IMR-90 (cell line): ENCODE measurements around the gene RADIL. TPM values are rescaled to one million over a fixed set of nuclear protein-coding genes. Genes with fewer than 3 reads are reported as not detected.

Experiments
- ATAC-seq: fragments of 200-7000 bp; cut with Tn5 transposase; 2 replicates; pipeline ENCODE4 v1.9.1; 2020; ENCODE audit warnings: low read depth, mild to moderate bottlenecking, moderate library complexity
- BruUV-seq: library from RNA; stranded (reverse); fragments of 400-500 nt; replicated peaks from 2 replicates; lab custom pipeline; 2021; lab: Mats Ljungman, UMichigan
- CTCF ChIA-PET: fragments of 300-600 bp; formaldehyde crosslinking; extraction: SDS; loops from one replicate; lab custom pipeline; 2021; ENCODE audit warnings: antibody characterized with exemption; lab: Yijun Ruan, JAX
- POLR2A ChIA-PET: fragments of 300-600 bp; sonication (Branson Sonifier 250); formaldehyde crosslinking; loops from one replicate; lab custom pipeline; 2022; ENCODE audit warnings: antibody characterized with exemption; ENCODE audit not compliant: unreplicated experiment; lab: Charles Lee
- DNase-seq: peaks from one replicate; pipeline ENCODE4 v3.0.0; 2013
- H2AFZ ChIP-seq: replicated peaks from 2 replicates; pipeline ENCODE3; 2013; ENCODE audit warnings: low read length, mild to moderate bottlenecking; ENCODE audit not compliant: poor library complexity
- H2AK5ac ChIP-seq: 2 replicates; pipeline ENCODE4 v1.6.1; 2013; ENCODE audit warnings: low read depth, low read length, inconsistent platforms
- H2AK9ac ChIP-seq: replicated peaks from 2 replicates; pipeline ENCODE3; 2013; ENCODE audit warnings: mild to moderate bottlenecking, low read depth, low read length, moderate library complexity; ENCODE audit not compliant: poor library complexity
- H2BK120ac ChIP-seq: 2 replicates; pipeline ENCODE4 v1.6.1; 2013; ENCODE audit warnings: low read depth, low read length, inconsistent platforms
- H2BK15ac ChIP-seq: 3 replicates; pipeline ENCODE4 v1.6.1; 2013; ENCODE audit warnings: low read depth, low read length, inconsistent platforms
- H2BK20ac ChIP-seq: 2 replicates; pipeline ENCODE4 v1.6.1; 2013; ENCODE audit warnings: low read depth, mild to moderate bottlenecking, inconsistent platforms, low read length, moderate library complexity
- H2BK5ac ChIP-seq: 2 replicates; pipeline ENCODE4 v1.6.1; 2013; ENCODE audit warnings: mild to moderate bottlenecking, low read depth, low read length, inconsistent platforms; ENCODE audit not compliant: poor library complexity, severe bottlenecking
- H3K14ac ChIP-seq: replicated peaks from 2 replicates; pipeline ENCODE4 v1.6.1; 2013; ENCODE audit warnings: low read depth, low read length, inconsistent platforms
- H3K18ac ChIP-seq: 2 replicates; pipeline ENCODE4 v1.6.1; 2013; ENCODE audit warnings: low read depth, low read length, control low read depth
- H3K23ac ChIP-seq: 2 replicates; pipeline ENCODE4 v1.6.1; 2013; ENCODE audit warnings: low read depth, low read length, inconsistent platforms
- H3K27ac ChIP-seq: 2 replicates; pipeline ENCODE4 v1.5.1; 2013; ENCODE audit warnings: mild to moderate bottlenecking, control low read depth, low read length; ENCODE audit not compliant: insufficient read depth
- H3K27me3 ChIP-seq: 2 replicates; pipeline ENCODE4 v1.6.1; 2013; ENCODE audit warnings: low read length; ENCODE audit not compliant: control insufficient read depth, insufficient read depth
- H3K36me3 ChIP-seq: 2 replicates; pipeline ENCODE4 v1.6.1; 2013; ENCODE audit warnings: low read length, mixed read lengths; ENCODE audit not compliant: control insufficient read depth, insufficient read depth
- H3K4ac ChIP-seq: 2 replicates; pipeline ENCODE4 v1.6.1; 2013; ENCODE audit warnings: low read depth, low read length, inconsistent platforms
- H3K4me1 ChIP-seq: 2 replicates; pipeline ENCODE4 v1.6.1; 2013; ENCODE audit warnings: low read length, mixed read lengths; ENCODE audit not compliant: control insufficient read depth, insufficient read depth
- H3K4me2 ChIP-seq: 2 replicates; pipeline ENCODE4 v1.6.1; 2013; ENCODE audit warnings: low read depth, mild to moderate bottlenecking, control low read depth, low read length, moderate library complexity
- H3K4me3 ChIP-seq: 2 replicates; pipeline ENCODE4 v1.5.1; 2013; ENCODE audit warnings: low read depth, mild to moderate bottlenecking, control low read depth, low read length, moderate library complexity; ENCODE audit not compliant: insufficient read depth
- H3K56ac ChIP-seq: 2 replicates; pipeline ENCODE4 v1.6.1; 2013; ENCODE audit warnings: low read length, inconsistent platforms; ENCODE audit not compliant: insufficient read depth; ENCODE audit errors: extremely low read depth
- H3K79me1 ChIP-seq, 2 experiments: 2 replicates each; pipeline ENCODE4 v1.6.1; 2013; ENCODE audit warnings: low read length in 2 of 2, inconsistent platforms in 1 of 2, low read depth in 1 of 2
- H3K9ac ChIP-seq: 2 replicates; pipeline ENCODE4 v1.6.1; 2013; ENCODE audit warnings: low read depth, low read length, control low read depth
- H3K9me1 ChIP-seq: 2 replicates; pipeline ENCODE4 v1.6.1; 2013; ENCODE audit warnings: low read length, inconsistent platforms; ENCODE audit not compliant: insufficient read depth
- H3K9me3 ChIP-seq: 2 replicates; pipeline ENCODE4 v1.6.1; 2013; ENCODE audit warnings: low read length; ENCODE audit not compliant: control insufficient read depth, insufficient read depth
- H4K20me1 ChIP-seq: 2 replicates; pipeline ENCODE4 v1.6.1; 2013; ENCODE audit warnings: low read length, inconsistent platforms; ENCODE audit not compliant: insufficient read depth
- H4K5ac ChIP-seq: 2 replicates; pipeline ENCODE4 v1.6.1; 2013; ENCODE audit warnings: mild to moderate bottlenecking, low read depth, low read length, control low read depth
- H4K8ac ChIP-seq, 2 experiments: 2 replicates each; pipeline ENCODE4 v1.6.1; 2013; ENCODE audit warnings: low read depth in 2 of 2, low read length in 2 of 2, control low read depth in 1 of 2, inconsistent platforms in 1 of 2
- H4K91ac ChIP-seq: 2 replicates; pipeline ENCODE4 v1.6.1; 2013; ENCODE audit warnings: low read depth, low read length, inconsistent platforms; ENCODE audit not compliant: insufficient read depth
- BHLHE40 ChIP-seq: fragments of 150-350 bp; IDR thresholded peaks from 2 replicates; pipeline ENCODE4 v1.6.1; 2016; ENCODE audit warnings: mild to moderate bottlenecking, low read depth, low read length
- CHD1 ChIP-seq: IDR thresholded peaks from 2 replicates; pipeline ENCODE4 v1.6.1; 2012; ENCODE audit warnings: low read depth, low read length, improper control_type of control experiment
- MXI1 ChIP-seq: IDR thresholded peaks from 2 replicates; pipeline ENCODE4 v1.6.1; 2012; ENCODE audit warnings: low read depth, mild to moderate bottlenecking, low read length, moderate library complexity, borderline replicate concordance
- NFE2L2 ChIP-seq: fragments of 150-350 bp; IDR thresholded peaks from 2 replicates; pipeline ENCODE4 v1.6.1; 2016; ENCODE audit warnings: low read depth, mild to moderate bottlenecking, low read length
- RAD21 ChIP-seq: IDR thresholded peaks from 2 replicates; pipeline ENCODE4 v1.6.1; 2012; ENCODE audit warnings: low read length, improper control_type of control experiment
- RFX5 ChIP-seq: IDR thresholded peaks from 2 replicates; pipeline ENCODE4 v1.8.0; 2012; ENCODE audit warnings: low read depth, mild to moderate bottlenecking, low read length, moderate library complexity
- SMC3 ChIP-seq: fragments of 150-350 bp; IDR thresholded peaks from 2 replicates; pipeline ENCODE4 v1.6.1; 2016; ENCODE audit warnings: low read depth, mild to moderate bottlenecking, antibody characterized with exemption, low read length, moderate library complexity
- USF2 ChIP-seq: fragments of 150-350 bp; IDR thresholded peaks from 2 replicates; pipeline ENCODE4 v1.6.1; 2017; ENCODE audit warnings: mild to moderate bottlenecking, antibody characterized with exemption, low read length, low read depth
- WGBS, 2 experiments: methylation state at CpG; one replicate each; pipeline versions ENCODE4 v1.1.5 to v1.1.7; 2013; ENCODE audit warnings: missing lambda C conversion rate in 2 of 2; ENCODE audit not compliant: insufficient read length in 1 of 2; ENCODE audit errors: extremely low coverage in 2 of 2; 5-methylcytosine and 5-hydroxymethylcytosine counted together
- dilution Hi-C: fragments of 300-500 bp; cut with HindIII; formaldehyde crosslinking; loops from one replicate; pipeline ENCODE4 v1.14.3; 2018; ENCODE audit warnings: low sequenced_read_pairs; ENCODE audit not compliant: unreplicated experiment
- in situ Hi-C: fragments of 300-500 bp; cut with MboI; formaldehyde crosslinking; loops from 3 replicates; pipeline ENCODE4 v1.14.3; 2019; ENCODE audit warnings: low sequenced_read_pairs, inconsistent platforms, mixed read lengths
- intact Hi-C: fragments of 100-400 bp; cut with micrococcal nuclease; formaldehyde crosslinking; loops from 2 replicates; pipeline ENCODE4 v1.10.0; 2022
- polyA plus RNA-seq, 3 experiments: library from polyadenylated mRNA; depleted of rRNA; stranded (reverse); fragments of >200 nt; gene quantifications; 2 replicates each; pipeline ENCODE4 v1.2.3, GENCODE V29; 2012; ENCODE audit warnings: low replicate concordance in 1 of 3
- total RNA-seq: library from RNA; depleted of rRNA; stranded (reverse); fragments of >200 nt; gene quantifications from 2 replicates; pipeline ENCODE4 v1.2.3, GENCODE V29; 2012

The RADIL gene
- total and polyA plus RNA-seq, 2 of the 4 experiments (the other 2 are of a cell fraction) = 0.18 to 0.48 TPM

DNA sequence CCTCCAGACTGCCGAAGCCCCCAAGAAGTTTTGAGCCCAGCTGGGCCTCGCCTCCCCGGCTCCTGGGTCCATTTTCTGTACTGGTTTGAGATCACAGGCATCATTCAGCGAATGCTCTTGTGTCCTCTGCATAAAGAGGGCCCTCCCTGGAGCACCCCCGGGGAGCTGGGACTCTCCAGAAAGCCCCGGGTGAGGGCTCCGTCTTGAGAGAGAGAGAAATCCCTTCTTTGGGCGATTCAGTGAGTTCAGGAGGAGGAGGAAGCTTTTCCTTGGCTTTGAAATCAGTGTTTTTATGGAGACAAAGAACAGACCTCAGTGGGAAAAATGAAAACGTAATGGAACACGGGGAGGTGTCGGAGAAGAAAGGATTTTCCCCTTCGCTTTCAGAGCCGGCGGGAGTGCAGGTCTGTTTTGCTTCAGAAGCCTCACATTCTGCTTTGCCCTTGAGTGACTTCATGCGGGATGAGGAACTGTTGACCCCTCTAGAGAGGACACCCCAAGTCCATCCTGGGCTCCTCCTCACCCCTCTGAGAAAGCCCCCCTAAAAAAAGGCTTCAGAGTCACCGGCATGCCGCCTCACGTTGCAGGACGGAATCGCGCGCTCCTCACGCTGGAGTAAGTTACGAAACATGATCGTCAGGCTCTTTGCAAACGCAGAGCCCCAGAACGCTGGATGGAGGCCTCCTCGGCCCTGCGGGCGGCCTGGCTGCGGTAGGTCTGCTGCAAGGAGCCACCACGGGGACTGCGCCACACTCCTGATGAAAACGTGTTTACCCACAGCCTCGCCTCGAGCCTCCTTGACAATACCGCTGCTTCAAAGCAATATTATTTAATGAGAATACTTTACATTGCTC, 116.6 kb downstream of the RADIL start:
- Histone ChIP-seq H2AK9ac (no peak overlapping the region), H2AK5ac (no peak overlapping the region), H3K56ac (no peak overlapping the region), H3K4me2 (no peak overlapping the region), H3K18ac (no peak overlapping the region), H3K4ac (no peak overlapping the region), H2AFZ (no peak overlapping the region), H3K23ac (no peak overlapping the region), H3K79me1 (peaks cover 10 to 40% of the 10 kb centered on the region in 2 experiments; a peak in 3 of 4 replicates), H2BK120ac (no peak overlapping the region), H3K27ac (no peak overlapping the region), H2BK15ac (no peak overlapping the region), H2BK5ac (no peak overlapping the region), H4K91ac (no peak overlapping the region), H3K9me3 (no peaks in the 10 kb centered on the region), H3K27me3 (no peaks in the 10 kb centered on the region), H2BK20ac (no peak overlapping the region), H3K4me3 (no peak overlapping the region), H4K20me1 (peaks cover 15% of the 10 kb centered on the region), H3K9me1 (no peaks in the 10 kb centered on the region), H3K14ac (no peak overlapping the region), H4K5ac (no peak overlapping the region), H3K4me1 (no peaks in the 10 kb centered on the region), H4K8ac (no peak overlapping the region), H3K36me3 (peaks cover 57% of the 10 kb centered on the region), H3K9ac (no peak overlapping the region)
- TF ChIP-seq SMC3 (no peak), NFE2L2 (no peak), USF2 (no peak), CHD1 (no peak), RFX5 (no peak), BHLHE40 (no peak), MXI1 (no peak), RAD21 (no peak)
- WGBS, 2 experiments = 95% methylated on average over 23 of the region's 37 CpGs; no CpG with 5 or more reads in 1 of the 2 experiments
- intact Hi-C loops (no loop called here), in situ Hi-C loops (loop anchor here (25.0 kb wide), 1 partner anchor 1905 kb away; no protein-coding TSS in a partner anchor), dilution Hi-C loops (no loop called here)
- ATAC-seq (no peak), DNase-seq (no peak)
- CTCF ChIA-PET = no interaction called here
- no TSS peak for BruUV-seq
- POLR2A ChIA-PET = no interaction called here
